ENCODE data around the gene DOCK9. TPM values are rescaled to one million over a fixed set of nuclear protein-coding genes. Genes with fewer than 3 reads are reported as not detected.
A peak's percentile ranks its signal among the peaks of the same experiment; 100 is the strongest.

Gene DOCK9
- total RNA-seq, 4 donors from 2014 or later, result 127 to 191 (median 154) TPM

DNA sequence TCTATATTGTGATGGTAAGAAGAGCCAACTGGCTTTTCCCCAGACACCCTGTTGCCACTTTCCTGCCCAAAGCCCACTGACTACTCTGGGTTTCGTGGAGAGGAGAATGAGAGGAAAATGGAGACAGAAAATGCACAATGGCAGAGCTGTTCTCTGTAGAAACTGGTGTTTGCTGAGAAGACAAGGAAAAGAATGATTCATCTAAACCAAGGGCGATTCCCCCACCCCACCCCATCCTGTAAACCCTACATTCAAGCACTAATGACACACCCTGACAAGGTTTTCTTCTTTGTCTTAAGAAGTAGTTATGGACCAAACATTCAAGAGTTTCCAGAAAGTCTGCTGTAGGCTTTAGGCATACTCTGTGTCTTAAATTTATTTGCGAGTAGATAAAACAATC, 68.8 kb downstream of the DOCK9 start:
- 86% methylated on average over 3 of the region's 3 CpGs for WGBS
- DNase-seq (ENCODE audit: extremely low spot score), result no peak
- Histone ChIP-seq H3K27me3 (no peaks in the 10 kb centered on the region), H3K4me1 (peaks cover 8 to 21% (median 11%) of the 10 kb centered on the region in 4 donors), H3K36me3 (peaks cover 0 to 34% (median 11%) of the 10 kb centered on the region in 4 donors), H3K9me3 (no peaks in the 10 kb centered on the region), H3K4me3 (no peak overlapping the region), H3K27ac (replicated peaks in 1 of 4) (peak overlapping the region in 1 of 4 donors; percentile 18)
- TF ChIP-seq POLR2AphosphoS5 (IDR thresholded peaks at IDR 0.05), result no peak
- no peak for TF ChIP-seq POLR2A (IDR thresholded peaks at IDR 0.05; ENCODE audit: low read depth)
- intact Hi-C loops (cut with DNase I), result no loop called here

DNA sequence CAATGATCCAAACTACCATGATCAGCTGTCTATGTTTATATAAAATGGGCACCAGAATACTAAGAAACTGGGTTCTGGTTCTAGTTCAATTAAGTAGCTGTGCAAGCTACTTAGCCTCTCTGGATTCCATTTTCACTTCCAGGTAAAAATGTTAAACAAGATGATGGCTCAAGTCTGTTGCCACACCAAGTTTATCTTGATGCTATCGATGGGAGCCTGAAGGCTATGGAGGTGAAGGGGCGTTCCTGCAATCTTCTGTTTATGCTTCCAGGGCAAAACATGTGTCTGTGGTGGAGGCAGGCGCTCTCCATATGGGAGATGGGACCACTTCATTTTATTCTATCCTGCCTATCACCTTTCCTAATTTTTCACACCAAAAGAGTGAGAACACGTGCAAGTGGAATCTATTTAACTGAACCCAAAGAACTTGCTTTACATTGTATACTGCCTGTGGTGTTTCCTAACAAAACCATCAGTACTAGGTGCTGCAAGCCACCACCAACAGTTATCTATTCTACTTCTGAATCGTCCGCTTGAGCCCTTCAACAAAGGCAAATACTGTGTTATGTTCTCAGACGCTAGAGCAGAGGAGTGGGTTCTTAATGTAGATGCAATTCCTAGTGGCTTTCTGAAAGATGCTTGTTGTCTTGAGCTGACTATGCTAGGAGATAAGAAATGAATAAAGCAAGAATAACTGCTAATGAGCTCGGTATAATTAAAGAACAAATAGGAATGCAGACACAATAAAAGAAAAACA, 70.9 kb downstream of the DOCK9 start:
- intact Hi-C loops (cut with DNase I), result no loop called here
- TF ChIP-seq EP300 (IDR thresholded peaks at IDR 0.05) (no peak), POLR2A (IDR thresholded peaks at IDR 0.05; ENCODE audit: low read depth) (no peak), POLR2AphosphoS5 (IDR thresholded peaks at IDR 0.05) (no peak)
- TF ChIP-seq, protein P1, sequence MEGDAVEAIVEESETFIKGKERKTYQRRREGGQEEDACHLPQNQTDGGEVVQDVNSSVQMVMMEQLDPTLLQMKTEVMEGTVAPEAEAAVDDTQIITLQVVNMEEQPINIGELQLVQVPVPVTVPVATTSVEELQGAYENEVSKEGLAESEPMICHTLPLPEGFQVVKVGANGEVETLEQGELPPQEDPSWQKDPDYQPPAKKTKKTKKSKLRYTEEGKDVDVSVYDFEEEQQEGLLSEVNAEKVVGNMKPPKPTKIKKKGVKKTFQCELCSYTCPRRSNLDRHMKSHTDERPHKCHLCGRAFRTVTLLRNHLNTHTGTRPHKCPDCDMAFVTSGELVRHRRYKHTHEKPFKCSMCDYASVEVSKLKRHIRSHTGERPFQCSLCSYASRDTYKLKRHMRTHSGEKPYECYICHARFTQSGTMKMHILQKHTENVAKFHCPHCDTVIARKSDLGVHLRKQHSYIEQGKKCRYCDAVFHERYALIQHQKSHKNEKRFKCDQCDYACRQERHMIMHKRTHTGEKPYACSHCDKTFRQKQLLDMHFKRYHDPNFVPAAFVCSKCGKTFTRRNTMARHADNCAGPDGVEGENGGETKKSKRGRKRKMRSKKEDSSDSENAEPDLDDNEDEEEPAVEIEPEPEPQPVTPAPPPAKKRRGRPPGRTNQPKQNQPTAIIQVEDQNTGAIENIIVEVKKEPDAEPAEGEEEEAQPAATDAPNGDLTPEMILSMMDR (IDR thresholded peaks at IDR 0.05), result no peak

DNA sequence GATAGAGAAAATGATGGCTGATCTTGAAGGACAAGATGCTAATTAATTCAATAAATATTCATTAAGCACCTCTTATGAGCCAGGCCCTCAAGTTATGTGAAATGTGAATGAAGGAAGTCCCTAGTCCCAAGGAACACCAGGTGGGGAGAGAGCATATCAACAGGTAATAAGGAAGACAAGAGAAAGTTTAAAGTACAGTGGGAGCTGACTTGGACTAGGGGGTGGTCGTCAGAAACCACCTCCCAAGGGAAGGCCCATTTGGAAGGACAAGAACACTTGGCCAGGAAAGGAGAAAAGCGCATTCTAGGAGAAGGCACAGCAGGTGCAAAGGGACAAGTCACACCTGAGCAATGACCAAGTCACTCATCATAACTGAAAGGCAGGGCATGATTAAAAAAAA, 72.7 kb downstream of the DOCK9 start:
- H3K27ac ChIP-seq (replicated peaks in 1 of 4), result no peak overlapping the region
- TF ChIP-seq POLR2A (IDR thresholded peaks at IDR 0.05; ENCODE audit: low read depth) (no peak), POLR2AphosphoS5 (IDR thresholded peaks at IDR 0.05) (no peak), EP300 (IDR thresholded peaks at IDR 0.05) (no peak)
- TF ChIP-seq, protein P1 (IDR thresholded peaks at IDR 0.05), result no peak
- H3K36me3 ChIP-seq, result peaks cover 20 to 69% (median 38%) of the 10 kb centered on the region in 4 donors
- H3K9me3 ChIP-seq, result no peaks in the 10 kb centered on the region
- no peaks in the 10 kb centered on the region for H3K4me1 ChIP-seq
- 89% methylated on average over 2 of the region's 2 CpGs for WGBS
- no peak overlapping the region for H3K4me3 ChIP-seq
- intact Hi-C loops (cut with DNase I), result no loop called here
- DNase-seq (ENCODE audit: extremely low spot score), result no peak
- no peaks in the 10 kb centered on the region for H3K27me3 ChIP-seq

More for the DNA sequence above, 70.9 kb downstream of the DOCK9 start:
- Histone ChIP-seq H3K36me3 (peaks cover 8 to 51% (median 23%) of the 10 kb centered on the region in 4 donors), H3K27ac (replicated peaks in 1 of 4) (no peak overlapping the region), H3K4me3 (no peak overlapping the region), H3K9me3 (no peaks in the 10 kb centered on the region), H3K27me3 (no peaks in the 10 kb centered on the region), H3K4me1 (peaks cover 0 to 7% (median 0%) of the 10 kb centered on the region in 4 donors)
- no peak for DNase-seq (ENCODE audit: extremely low spot score)
- 94% methylated on average over 8 of the region's 8 CpGs for WGBS

DNA sequence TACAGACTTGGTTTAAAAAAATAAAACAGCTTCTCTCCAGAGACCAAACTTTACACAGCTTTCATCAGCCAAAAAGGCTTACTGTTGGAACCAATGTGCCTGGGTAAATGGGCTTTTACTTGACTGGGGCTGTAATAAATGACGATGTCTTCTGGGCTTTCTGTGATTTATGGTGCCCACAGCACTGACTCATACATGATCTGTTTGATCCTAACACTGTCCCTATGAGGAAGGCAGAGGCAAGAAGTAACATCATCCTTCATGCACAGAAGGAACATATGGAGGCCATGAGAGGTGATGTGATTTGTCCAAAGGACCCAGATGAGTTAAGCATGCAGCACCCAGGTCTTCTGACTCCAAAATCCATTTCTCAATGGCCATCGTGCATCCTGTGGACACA, 77.4 kb downstream of the DOCK9 start:
- intact Hi-C loops (cut with DNase I), result no loop called here
- TF ChIP-seq POLR2AphosphoS5 (IDR thresholded peaks at IDR 0.05), result no peak
- TF ChIP-seq, protein P1 (IDR thresholded peaks at IDR 0.05), result no peak
- no peak for TF ChIP-seq EP300 (IDR thresholded peaks at IDR 0.05)
- no peak for TF ChIP-seq POLR2A (IDR thresholded peaks at IDR 0.05; ENCODE audit: low read depth)
- Histone ChIP-seq H3K36me3 (peaks cover 28 to 98% (median 65%) of the 10 kb centered on the region in 4 donors), H3K27me3 (no peaks in the 10 kb centered on the region), H3K9me3 (no peaks in the 10 kb centered on the region), H3K4me1 (peaks cover 0 to 4% (median 0%) of the 10 kb centered on the region in 4 donors), H3K4me3 (no peak overlapping the region), H3K27ac (replicated peaks in 1 of 4) (no peak overlapping the region)
- DNase-seq (ENCODE audit: extremely low spot score), result no peak
- 94% methylated on average over 2 of the region's 2 CpGs for WGBS

DNA sequence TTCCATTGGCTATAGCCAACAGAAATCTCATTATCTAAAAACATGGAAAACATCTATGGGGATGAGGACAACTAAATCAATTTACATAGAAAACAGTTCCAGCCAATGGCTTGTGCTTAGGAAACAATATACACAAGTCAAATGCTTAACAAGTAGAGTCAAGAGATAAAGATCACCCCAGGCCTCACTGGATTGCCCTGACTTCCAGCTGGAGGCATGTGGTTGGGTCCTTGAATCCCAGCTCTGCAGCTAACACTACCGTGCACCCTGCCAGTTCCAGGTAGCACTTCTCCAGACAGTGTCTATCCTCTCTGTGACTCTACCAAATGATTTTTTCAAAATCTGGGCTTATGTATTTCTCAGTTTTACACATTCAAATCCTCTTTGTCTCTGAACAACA, 80.2 kb downstream of the DOCK9 start:
- Histone ChIP-seq H3K27ac (replicated peaks in 1 of 4) (no peak overlapping the region), H3K4me1 (peaks cover 0 to 7% (median 5%) of the 10 kb centered on the region in 4 donors), H3K9me3 (no peaks in the 10 kb centered on the region), H3K27me3 (no peaks in the 10 kb centered on the region), H3K36me3 (peaks cover 26 to 95% (median 68%) of the 10 kb centered on the region in 4 donors), H3K4me3 (no peak overlapping the region)
- DNase-seq (ENCODE audit: extremely low spot score), result no peak
- TF ChIP-seq EP300 (IDR thresholded peaks at IDR 0.05), result no peak
- no peak for TF ChIP-seq POLR2AphosphoS5 (IDR thresholded peaks at IDR 0.05)
- no peak for TF ChIP-seq POLR2A (IDR thresholded peaks at IDR 0.05; ENCODE audit: low read depth)
- TF ChIP-seq, protein P1 (IDR thresholded peaks at IDR 0.05), result no peak
- intact Hi-C loops (cut with DNase I), result no loop called here
- 100% methylated on average over 1 of the region's 1 CpG for WGBS

All from esophagus muscularis mucosa (tissue), 4 donors.